Ishikawa (cell line): Measurements from ENCODE around the gene DLK2.

ENCODE experiments used
- CEBPB ChIP-seq: IDR thresholded peaks from 2 replicates; pipeline ENCODE4 v1.6.1; 2012
- CREB1 ChIP-seq: IDR thresholded peaks from 2 replicates; pipeline ENCODE4 v1.6.1; 2012; ENCODE audit warnings: low read depth
- EGR1 ChIP-seq: IDR thresholded peaks from 2 replicates; pipeline ENCODE4 v1.6.1; 2012
- EP300 ChIP-seq: IDR thresholded peaks from 2 replicates; pipeline ENCODE4 v1.6.1; 2012; ENCODE audit warnings: borderline replicate concordance
- FOXM1 ChIP-seq: IDR thresholded peaks from 2 replicates; pipeline ENCODE4 v1.6.1; 2012; ENCODE audit warnings: low read depth, borderline replicate concordance
- MAX ChIP-seq: IDR thresholded peaks from 2 replicates; pipeline ENCODE4 v1.6.1; 2012
- NFIC ChIP-seq: IDR thresholded peaks from 2 replicates; pipeline ENCODE4 v1.6.1; 2012
- RAD21 ChIP-seq: IDR thresholded peaks from 2 replicates; pipeline ENCODE4 v1.6.1; 2012; ENCODE audit warnings: low read depth
- REST ChIP-seq: IDR thresholded peaks from 2 replicates; pipeline ENCODE4 v1.6.1; 2012; ENCODE audit warnings: low read depth, mild to moderate bottlenecking
- TAF1 ChIP-seq: IDR thresholded peaks from 2 replicates; pipeline ENCODE4 v1.6.1; 2012; ENCODE audit warnings: low read depth, mild to moderate bottlenecking
- TCF12 ChIP-seq: IDR thresholded peaks from 2 replicates; pipeline ENCODE4 v1.6.1; 2012; ENCODE audit warnings: low read depth
- TEAD4 ChIP-seq: IDR thresholded peaks from 2 replicates; pipeline ENCODE4 v1.6.1; 2012
- USF1 ChIP-seq: IDR thresholded peaks from 2 replicates; pipeline ENCODE4 v1.6.1; 2012
- YY1 ChIP-seq: IDR thresholded peaks from 2 replicates; pipeline ENCODE4 v1.6.1; 2012; ENCODE audit warnings: low read depth
- ZBTB7A ChIP-seq: IDR thresholded peaks from 2 replicates; pipeline ENCODE4 v1.6.1; 2012; ENCODE audit warnings: low read depth

The DLK2 gene

GRCh38 chr6:43432009-43432945, 23.1 kb downstream of the DLK2 start:
- TF ChIP-seq NFIC (no peak), TEAD4 (no peak), CREB1 (no peak), CEBPB (no peak), ZBTB7A (no peak), EP300 (no peak), REST (no peak), RAD21 (no peak), EGR1 (no peak), TCF12 (no peak), MAX (no peak), USF1 (no peak), TAF1 (no peak), YY1 (no peak), FOXM1 (no peak)

- TF ChIP-seq CEBPB (no peak), ZBTB7A (no peak), MAX (no peak), EGR1 (no peak), USF1 (no peak), RAD21 (no peak), YY1 (no peak), NFIC (no peak), FOXM1 (no peak), TCF12 (no peak), REST (no peak), EP300 (no peak), CREB1 (no peak), TEAD4 (no peak), TAF1 (no peak)
Observed at GRCh38 chr6:43428874-43429273, 26.5 kb downstream of the DLK2 start.

- no peak for TF ChIP-seq NFIC
- no peak for TF ChIP-seq TCF12
- no peak for TF ChIP-seq EP300
- no peak for TF ChIP-seq TAF1
- no peak for TF ChIP-seq REST
- TF ChIP-seq USF1, result no peak
- no peak for TF ChIP-seq TEAD4
- no peak for TF ChIP-seq CREB1
- no peak for TF ChIP-seq RAD21
- no peak for TF ChIP-seq CEBPB
- no peak for TF ChIP-seq YY1
- no peak for TF ChIP-seq ZBTB7A
- TF ChIP-seq FOXM1, result no peak
- TF ChIP-seq EGR1, result no peak
Observed at GRCh38 chr6:43428112-43428570, 27.2 kb downstream of the DLK2 start.
